ENCODE measurements around the gene GTF2H4.

DNA sequence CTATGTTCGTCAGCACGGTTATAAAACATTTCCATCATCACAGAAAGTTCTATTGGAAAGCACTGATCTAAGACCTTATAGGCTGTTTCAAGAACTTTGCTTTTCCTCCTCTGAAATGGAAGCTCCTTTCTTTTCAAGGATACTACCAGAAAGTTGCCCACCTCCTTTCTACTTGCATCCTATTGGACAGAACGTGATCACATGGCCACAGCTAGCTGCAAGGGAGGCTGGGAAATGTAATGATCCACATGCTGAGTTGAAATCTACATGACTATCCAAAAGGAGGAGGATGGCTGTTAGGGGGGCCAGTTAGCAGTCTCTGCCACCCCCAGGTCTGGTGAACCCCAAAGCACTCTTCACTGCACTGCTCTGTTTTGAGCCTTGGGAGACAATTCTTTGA is 20.7 kb downstream of the GTF2H4 start:
- TF ChIP-seq CTCF (conservative IDR thresholded peaks at IDR 0.05; ENCODE audit: low read depth, low read length) (no peak), EZH2 (IDR thresholded peaks at IDR 0.05; ENCODE audit: borderline replicate concordance, low read depth, low read length, poor library complexity, severe bottlenecking) (no peak)
